Panc1 (cell line): ENCODE measurements around the gene PRKAG2. TPM values are rescaled to one million over a fixed set of nuclear protein-coding genes. Genes with fewer than 3 reads are reported as not detected.
"Not testable (repeated sequence)": the region's sequence is repeated elsewhere in the genome, so short reads cannot be mapped to it uniquely, and the experiment has no call there.

Experiments
- ATAC-seq: fragments of 200-7000 bp; cut with Tn5 transposase; 2 replicates; pipeline ENCODE4 v1.9.1; 2020; ENCODE audit warnings: mild to moderate bottlenecking, moderate library complexity
- BruUV-seq: library from RNA; stranded (reverse); fragments of 400-500 nt; replicated peaks from 2 replicates; lab custom pipeline; 2021; lab: Mats Ljungman, UMichigan
- CTCF ChIA-PET: fragments of 300-600 bp; sonication (Branson Sonifier 250); formaldehyde crosslinking; loops from one replicate; lab custom pipeline; 2022; ENCODE audit warnings: antibody characterized with exemption; lab: Charles Lee
- POLR2A ChIA-PET: fragments of 300-600 bp; sonication (Branson Sonifier 250); formaldehyde crosslinking; loops from one replicate; lab custom pipeline; 2022; ENCODE audit warnings: antibody characterized with exemption; lab: Charles Lee
- DNase-seq: peaks from one replicate; pipeline ENCODE4 v3.0.0-alpha.2; 2010; ENCODE audit warnings: low read depth, low spot score
- H3K27ac ChIP-seq: 2 replicates; pipeline ENCODE4 v1.5.1; 2011; ENCODE audit warnings: mild to moderate bottlenecking, low read length, inconsistent platforms
- H3K27me3 ChIP-seq: fragments of 200-500 bp; sonication (Bioruptor generic); 2 replicates; pipeline ENCODE4 v1.6.0; 2014; ENCODE audit warnings: low read length, inconsistent platforms; ENCODE audit not compliant: control insufficient read depth, insufficient read depth
- H3K36me3 ChIP-seq: fragments of 200-500 bp; sonication (Bioruptor generic); 2 replicates; pipeline ENCODE4 v1.5.1; 2014; ENCODE audit warnings: inconsistent platforms, mild to moderate bottlenecking, low read length, moderate library complexity; ENCODE audit not compliant: control insufficient read depth, insufficient read depth
- H3K4me1 ChIP-seq: 2 replicates; pipeline ENCODE4 v1.5.1; 2011; ENCODE audit warnings: inconsistent platforms, mild to moderate bottlenecking, low read length, moderate library complexity; ENCODE audit not compliant: control insufficient read depth, insufficient read depth
- H3K4me3 ChIP-seq, 2 experiments: 2 replicates each; pipeline ENCODE4 v1.5.1; 2011 to 2012; ENCODE audit warnings: low read depth in 2 of 2, low read length in 2 of 2, mild to moderate bottlenecking in 2 of 2, inconsistent platforms in 1 of 2, moderate library complexity in 1 of 2
- H3K9me3 ChIP-seq: fragments of 200-500 bp; sonication (Bioruptor generic); 2 replicates; pipeline ENCODE4 v1.5.1; 2014; ENCODE audit warnings: low read depth, mild to moderate bottlenecking, inconsistent platforms, low read length, moderate library complexity; ENCODE audit not compliant: control insufficient read depth, insufficient read depth
- CTCF ChIP-seq: fragments of 450-650 bp; IDR thresholded peaks from 2 replicates; pipeline ENCODE4 v1.5.1; 2017; ENCODE audit warnings: mild to moderate bottlenecking
- POLR2AphosphoS5 ChIP-seq: IDR thresholded peaks from 2 replicates; pipeline ENCODE4 v1.6.1; 2012; ENCODE audit warnings: mild to moderate bottlenecking, low read depth, low read length, moderate library complexity
- SIN3A ChIP-seq: IDR thresholded peaks from 2 replicates; pipeline ENCODE4 v1.6.1; 2012; ENCODE audit warnings: low read depth, mild to moderate bottlenecking, low read length, moderate library complexity, borderline replicate concordance; ENCODE audit not compliant: insufficient read depth
- TCF7L2 ChIP-seq: IDR thresholded peaks from 2 replicates; pipeline ENCODE4 v1.6.1; 2011; ENCODE audit warnings: mild to moderate bottlenecking, low read depth, low read length, inconsistent platforms
- in situ Hi-C: cut with HindIII; loops from 2 replicates; pipeline ENCODE4 v1.10.0; 2016; ENCODE audit warnings: low sequenced_read_pairs, low pct_unique_long_range_greater_than_20kb
- intact Hi-C: fragments of 100-400 bp; cut with micrococcal nuclease; formaldehyde crosslinking; loops from one replicate; pipeline ENCODE4 v1.10.0; 2022; ENCODE audit not compliant: unreplicated experiment
- total RNA-seq: library from RNA; stranded (reverse); gene quantifications from one replicate; pipeline ENCODE4 v1.2.1, GENCODE V29; 2021; ENCODE audit not compliant: unreplicated experiment
- TF ChIP-seq, protein P1 (sequence below), 2 experiments: IDR thresholded peaks; 2 replicates each; pipeline ENCODE4 v1.6.1; 2011 to 2012; ENCODE audit warnings: low read depth in 2 of 2, control low read depth in 1 of 2, low read length in 1 of 2, mild to moderate bottlenecking in 1 of 2, moderate library complexity in 1 of 2; ENCODE audit not compliant: insufficient read depth in 1 of 2

Gene PRKAG2
- total RNA-seq, 1 experiment from 2014 or later: 71.6 TPM

DNA sequence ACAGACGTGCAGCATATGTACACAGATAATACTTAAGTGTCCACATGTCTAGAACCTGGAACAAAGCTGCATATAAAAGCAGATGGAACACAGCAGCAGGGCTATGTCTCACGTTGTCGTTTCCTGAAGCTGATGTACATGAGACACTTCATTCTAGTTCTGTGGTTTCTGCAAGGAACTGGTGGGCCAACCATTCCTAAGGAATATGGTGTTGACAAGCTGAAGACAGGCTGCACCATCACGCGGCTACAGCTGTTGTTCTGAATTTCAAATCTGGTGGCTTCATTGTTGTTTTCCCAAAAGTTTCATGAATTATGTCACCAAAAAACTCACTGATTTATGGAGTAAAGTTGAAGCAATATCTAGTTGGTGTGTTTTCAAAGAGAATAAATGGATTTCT is 33.7 kb downstream of the PRKAG2 start:
- intact Hi-C loops: no loop called here
- CTCF ChIA-PET: no interaction called here
- H3K4me1 ChIP-seq: no peaks in the 10 kb centered on the region

DNA sequence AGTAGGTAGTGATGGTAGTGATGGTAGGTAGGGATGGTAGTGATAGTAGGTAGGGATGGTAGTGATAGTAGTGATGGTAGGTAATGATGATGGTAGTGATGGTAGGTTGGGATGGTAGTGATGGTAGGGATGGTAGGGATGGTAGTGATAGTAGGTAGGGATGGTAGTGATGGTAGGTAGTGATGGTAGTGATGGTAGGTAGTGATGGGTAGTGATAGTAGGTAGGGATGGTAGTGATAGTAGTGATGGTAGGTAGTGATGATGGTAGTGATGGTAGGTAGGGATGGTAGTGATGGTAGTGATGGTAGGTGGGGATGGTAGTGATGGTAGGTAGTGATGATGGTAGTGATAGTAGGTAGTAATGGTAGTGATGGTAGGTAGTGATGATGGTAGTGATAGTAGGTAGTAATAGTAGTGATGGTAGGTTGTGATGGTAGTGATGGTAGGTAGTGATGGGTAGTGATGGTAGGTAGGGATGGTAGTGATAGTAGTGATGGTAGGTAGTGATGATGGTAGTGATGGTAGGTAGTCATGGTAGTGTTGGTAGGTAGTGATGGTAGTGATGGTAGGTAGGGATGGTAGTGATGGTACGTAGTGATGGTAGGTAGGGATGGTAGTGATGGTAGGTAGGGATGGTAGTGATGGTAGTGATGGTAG is 35.4 kb downstream of the PRKAG2 start:
- in situ Hi-C loops, H3K27me3 ChIP-seq, BruUV-seq, H3K4me3 ChIP-seq, H3K4me1 ChIP-seq, POLR2A ChIA-PET, H3K27ac ChIP-seq, intact Hi-C loops, H3K36me3 ChIP-seq, H3K9me3 ChIP-seq, DNase-seq, CTCF ChIA-PET, ATAC-seq: not testable (repeated sequence)

More for the DNA sequence above, 33.7 kb downstream of the PRKAG2 start:
- ATAC-seq (no peak), DNase-seq (no peak)
- Histone ChIP-seq H3K4me3 (no peak overlapping the region), H3K27ac (no peak overlapping the region), H3K36me3 (no peaks in the 10 kb centered on the region), H3K9me3 (no peaks in the 10 kb centered on the region), H3K27me3 (no peaks in the 10 kb centered on the region)
- TF ChIP-seq, protein P1, sequence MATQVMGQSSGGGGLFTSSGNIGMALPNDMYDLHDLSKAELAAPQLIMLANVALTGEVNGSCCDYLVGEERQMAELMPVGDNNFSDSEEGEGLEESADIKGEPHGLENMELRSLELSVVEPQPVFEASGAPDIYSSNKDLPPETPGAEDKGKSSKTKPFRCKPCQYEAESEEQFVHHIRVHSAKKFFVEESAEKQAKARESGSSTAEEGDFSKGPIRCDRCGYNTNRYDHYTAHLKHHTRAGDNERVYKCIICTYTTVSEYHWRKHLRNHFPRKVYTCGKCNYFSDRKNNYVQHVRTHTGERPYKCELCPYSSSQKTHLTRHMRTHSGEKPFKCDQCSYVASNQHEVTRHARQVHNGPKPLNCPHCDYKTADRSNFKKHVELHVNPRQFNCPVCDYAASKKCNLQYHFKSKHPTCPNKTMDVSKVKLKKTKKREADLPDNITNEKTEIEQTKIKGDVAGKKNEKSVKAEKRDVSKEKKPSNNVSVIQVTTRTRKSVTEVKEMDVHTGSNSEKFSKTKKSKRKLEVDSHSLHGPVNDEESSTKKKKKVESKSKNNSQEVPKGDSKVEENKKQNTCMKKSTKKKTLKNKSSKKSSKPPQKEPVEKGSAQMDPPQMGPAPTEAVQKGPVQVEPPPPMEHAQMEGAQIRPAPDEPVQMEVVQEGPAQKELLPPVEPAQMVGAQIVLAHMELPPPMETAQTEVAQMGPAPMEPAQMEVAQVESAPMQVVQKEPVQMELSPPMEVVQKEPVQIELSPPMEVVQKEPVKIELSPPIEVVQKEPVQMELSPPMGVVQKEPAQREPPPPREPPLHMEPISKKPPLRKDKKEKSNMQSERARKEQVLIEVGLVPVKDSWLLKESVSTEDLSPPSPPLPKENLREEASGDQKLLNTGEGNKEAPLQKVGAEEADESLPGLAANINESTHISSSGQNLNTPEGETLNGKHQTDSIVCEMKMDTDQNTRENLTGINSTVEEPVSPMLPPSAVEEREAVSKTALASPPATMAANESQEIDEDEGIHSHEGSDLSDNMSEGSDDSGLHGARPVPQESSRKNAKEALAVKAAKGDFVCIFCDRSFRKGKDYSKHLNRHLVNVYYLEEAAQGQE (IDR thresholded peaks at IDR 0.05; ENCODE audit: insufficient read depth in 1 of 2, low read depth in 2 of 2, low read length in 1 of 2): no peak
- TF ChIP-seq CTCF: no peak
- no peak for TF ChIP-seq TCF7L2
- TF ChIP-seq POLR2AphosphoS5: no peak
- TF ChIP-seq SIN3A: no peak
- POLR2A ChIA-PET: no interaction called here
- BruUV-seq: no TSS peak
- in situ Hi-C loops: no loop called here
